PC-9 (cell line): ENCODE measurements around the gene CDK11A. TPM values are rescaled to one million over a fixed set of nuclear protein-coding genes. Genes with fewer than 3 reads are reported as not detected.
"Not testable (repeated sequence)": the region's sequence is repeated elsewhere in the genome, so short reads cannot be mapped to it uniquely, and the experiment has no call there.

Experiments
- BruUV-seq: library from RNA; stranded (reverse); fragments of 400-500 nt; replicated peaks from 2 replicates; lab custom pipeline; 2021; lab: Mats Ljungman, UMichigan
- CTCF ChIA-PET: fragments of 300-600 bp; sonication (Branson Sonifier 250); formaldehyde crosslinking; loops from one replicate; lab custom pipeline; 2022; ENCODE audit warnings: antibody characterized with exemption; lab: Charles Lee
- POLR2A ChIA-PET: fragments of 300-600 bp; sonication (Branson Sonifier 250); formaldehyde crosslinking; loops from one replicate; lab custom pipeline; 2022; ENCODE audit warnings: antibody characterized with exemption; ENCODE audit not compliant: unreplicated experiment; lab: Charles Lee
- DNase-seq, 2 experiments: peaks; one replicate each; pipeline versions ENCODE4 v3.0.0 to v3.0.0-alpha.2; 2015 to 2022; ENCODE audit warnings: mixed read lengths in 1 of 2
- H2AFZ ChIP-seq: fragments of 200-600 bp; sonication (generic); 2 replicates; pipeline ENCODE4 v1.8.1; 2017; ENCODE audit warnings: antibody characterized with exemption
- H3F3A ChIP-seq: fragments of 200-600 bp; sonication (generic); 2 replicates; pipeline ENCODE4 v1.8.1; 2017; ENCODE audit warnings: antibody characterized with exemption, mild to moderate bottlenecking, low read depth; ENCODE audit not compliant: insufficient read depth
- H3K27ac ChIP-seq: fragments of 200-600 bp; sonication (generic); 2 replicates; pipeline ENCODE4 v1.6.1; 2016; ENCODE audit warnings: mixed run types
- H3K27me3 ChIP-seq: fragments of 200-600 bp; sonication (generic); 2 replicates; pipeline ENCODE4 v1.6.1; 2016; ENCODE audit warnings: low read depth, mixed run types; ENCODE audit not compliant: insufficient read depth
- H3K36me3 ChIP-seq: fragments of 200-600 bp; sonication (generic); 2 replicates; pipeline ENCODE4 v1.6.1; 2016; ENCODE audit warnings: low read depth, mixed run types
- H3K4me1 ChIP-seq: fragments of 200-600 bp; sonication (generic); replicated peaks from 2 replicates; pipeline ENCODE4 v1.6.1; 2016; ENCODE audit warnings: mixed run types; ENCODE audit not compliant: insufficient read depth
- H3K4me2 ChIP-seq: fragments of 200-600 bp; sonication (generic); 2 replicates; pipeline ENCODE4 v1.6.1; 2017; ENCODE audit warnings: mixed run types
- H3K4me3 ChIP-seq: fragments of 200-600 bp; sonication (generic); 2 replicates; pipeline ENCODE4 v1.6.1; 2016; ENCODE audit warnings: mixed run types
- H3K79me2 ChIP-seq: fragments of 200-600 bp; sonication (generic); 2 replicates; pipeline ENCODE4 v1.6.1; 2017; ENCODE audit warnings: low read depth, mixed run types
- H3K9me2 ChIP-seq: fragments of 200-600 bp; sonication (generic); 2 replicates; pipeline ENCODE4 v1.8.1; 2017; ENCODE audit warnings: mild to moderate bottlenecking; ENCODE audit not compliant: insufficient read depth
- H3K9me3 ChIP-seq: fragments of 200-600 bp; sonication (generic); 2 replicates; pipeline ENCODE4 v1.8.1; 2016; ENCODE audit warnings: low read depth; ENCODE audit not compliant: insufficient read depth
- H4K20me1 ChIP-seq: fragments of 200-600 bp; sonication (generic); 2 replicates; pipeline ENCODE4 v1.8.1; 2017; ENCODE audit not compliant: insufficient read depth
- EZH2 ChIP-seq: fragments of 200-600 bp; sonication (generic); IDR thresholded peaks from 2 replicates; pipeline ENCODE4 v1.8.0; 2017; ENCODE audit warnings: antibody characterized with exemption, low read depth
- intact Hi-C: fragments of 100-400 bp; cut with micrococcal nuclease; formaldehyde crosslinking; loops from one replicate; pipeline ENCODE4 v1.10.0; 2022; ENCODE audit not compliant: unreplicated experiment
- total RNA-seq: library from RNA; stranded (reverse); gene quantifications from 2 replicates; pipeline ENCODE4 v1.2.3, GENCODE V29; 2021
- TF ChIP-seq, protein P1 (sequence below): fragments of 200-600 bp; sonication (generic); conservative IDR thresholded peaks from 2 replicates; pipeline ENCODE4 v1.6.1; 2017; ENCODE audit warnings: mixed run types, antibody characterized with exemption, mild to moderate bottlenecking, moderate library complexity

The CDK11A gene
- total RNA-seq, 1 experiment from 2014 or later: 42.2 TPM

DNA sequence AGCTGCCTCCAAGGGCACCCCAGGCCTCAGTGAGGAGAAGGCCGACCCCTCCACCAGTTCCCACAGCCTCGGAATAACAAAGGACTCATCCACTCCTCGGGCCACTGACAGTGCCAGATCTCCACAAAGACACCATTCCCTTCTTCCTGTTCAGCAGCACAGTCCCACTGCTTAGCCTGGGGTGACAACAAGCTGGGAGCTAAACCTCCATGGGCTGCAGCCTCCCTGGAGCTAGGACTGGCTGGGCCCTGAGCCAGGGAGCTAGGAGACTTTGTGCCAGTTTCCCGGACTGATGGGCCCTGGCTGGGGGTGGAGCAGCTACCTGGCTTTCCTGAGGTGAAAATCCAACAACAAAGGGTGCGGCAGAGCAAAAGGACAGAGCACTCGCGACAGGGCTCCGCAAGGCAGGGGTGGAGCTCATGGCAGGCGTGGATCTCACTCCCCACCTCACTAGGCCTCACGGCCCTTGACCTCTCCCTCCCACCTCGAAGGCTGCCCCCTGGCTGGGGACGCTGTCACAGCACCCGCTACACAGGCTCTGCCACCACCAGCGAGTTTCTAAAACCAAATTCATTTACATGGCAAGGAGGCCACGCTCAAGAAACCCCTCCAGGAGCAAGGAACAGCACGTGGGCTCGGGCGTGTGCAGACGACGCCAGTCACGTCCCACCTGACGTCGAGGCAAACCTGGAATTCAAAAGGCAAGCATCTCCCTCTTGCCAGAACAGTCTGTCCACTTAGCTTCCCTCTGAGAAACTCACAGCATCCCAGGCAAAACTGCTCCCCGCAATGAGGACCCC, 45.4 kb downstream of the CDK11A start:
- H3K27ac ChIP-seq: no peak overlapping the region

DNA sequence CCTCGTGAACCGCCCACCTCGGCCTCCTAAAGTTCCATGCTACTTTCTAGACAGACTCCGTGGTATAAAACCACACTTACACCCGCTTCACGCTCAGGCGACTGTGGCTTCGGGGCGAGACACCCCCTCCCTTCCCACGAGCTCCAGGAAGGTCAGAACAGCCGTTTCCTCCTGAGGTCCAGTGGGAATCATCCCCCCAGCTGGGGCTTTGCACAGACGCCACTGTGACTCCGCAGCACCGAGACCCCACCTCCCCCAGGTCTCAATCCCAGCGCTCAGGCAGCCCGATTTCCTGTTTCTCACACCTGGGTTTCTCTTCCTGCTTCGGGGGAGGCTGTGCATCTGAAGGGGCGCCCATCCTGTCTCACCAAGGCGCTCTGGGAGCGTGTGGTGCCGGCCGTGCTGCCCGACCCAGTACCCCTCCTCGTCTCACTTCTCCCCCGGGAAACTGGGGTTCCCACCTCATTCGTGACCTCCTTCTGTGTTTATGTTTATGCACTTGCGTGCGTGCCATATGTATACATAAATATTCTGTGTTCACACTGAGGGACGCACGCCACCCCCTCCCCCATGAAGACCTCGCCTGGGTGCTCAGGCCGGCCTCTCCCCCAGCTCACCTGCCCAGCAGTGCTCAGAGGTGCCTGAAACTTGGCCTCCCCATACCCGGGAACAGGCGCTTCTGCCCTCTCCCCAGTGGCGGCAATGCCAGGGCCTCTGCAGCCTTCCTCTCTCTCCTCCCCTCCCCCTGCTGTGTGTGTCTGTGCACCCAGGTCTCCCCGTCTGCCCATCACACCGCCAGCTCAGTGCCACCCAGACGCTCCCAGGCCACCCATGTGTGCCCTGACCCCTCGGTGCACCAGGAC, 46.2 kb downstream of the CDK11A start:
- H3F3A ChIP-seq: no peaks in the 10 kb centered on the region; the same call in 1 of the 2 replicates
- no peak overlapping the region for H3K4me2 ChIP-seq
- H3K9me2 ChIP-seq: no peaks in the 10 kb centered on the region
- ChIA-PET CTCF (no interaction called here), POLR2A (interaction anchor here (0.6 kb wide), 1 partner anchor 326 kb away, joined by 4 read pairs; the partner anchor contains the start of gene CFAP74)
- no peaks in the 10 kb centered on the region for H3K27me3 ChIP-seq
- intact Hi-C loops: no loop called here
- no peaks in the 10 kb centered on the region for H3K36me3 ChIP-seq
- H3K4me1 ChIP-seq: no peaks in the 10 kb centered on the region
- no peak for TF ChIP-seq EZH2
- TF ChIP-seq, protein P1, sequence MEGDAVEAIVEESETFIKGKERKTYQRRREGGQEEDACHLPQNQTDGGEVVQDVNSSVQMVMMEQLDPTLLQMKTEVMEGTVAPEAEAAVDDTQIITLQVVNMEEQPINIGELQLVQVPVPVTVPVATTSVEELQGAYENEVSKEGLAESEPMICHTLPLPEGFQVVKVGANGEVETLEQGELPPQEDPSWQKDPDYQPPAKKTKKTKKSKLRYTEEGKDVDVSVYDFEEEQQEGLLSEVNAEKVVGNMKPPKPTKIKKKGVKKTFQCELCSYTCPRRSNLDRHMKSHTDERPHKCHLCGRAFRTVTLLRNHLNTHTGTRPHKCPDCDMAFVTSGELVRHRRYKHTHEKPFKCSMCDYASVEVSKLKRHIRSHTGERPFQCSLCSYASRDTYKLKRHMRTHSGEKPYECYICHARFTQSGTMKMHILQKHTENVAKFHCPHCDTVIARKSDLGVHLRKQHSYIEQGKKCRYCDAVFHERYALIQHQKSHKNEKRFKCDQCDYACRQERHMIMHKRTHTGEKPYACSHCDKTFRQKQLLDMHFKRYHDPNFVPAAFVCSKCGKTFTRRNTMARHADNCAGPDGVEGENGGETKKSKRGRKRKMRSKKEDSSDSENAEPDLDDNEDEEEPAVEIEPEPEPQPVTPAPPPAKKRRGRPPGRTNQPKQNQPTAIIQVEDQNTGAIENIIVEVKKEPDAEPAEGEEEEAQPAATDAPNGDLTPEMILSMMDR: no peak
- BruUV-seq: no TSS peak
- H3K4me3 ChIP-seq: no peak overlapping the region
- H3K9me3 ChIP-seq: no peaks in the 10 kb centered on the region
- no peaks in the 10 kb centered on the region for H4K20me1 ChIP-seq
- no peak overlapping the region for H3K27ac ChIP-seq
- DNase-seq: no peak
- peaks cover 10% of the 10 kb centered on the region for H3K79me2 ChIP-seq
- no peak overlapping the region for H2AFZ ChIP-seq

More for the DNA sequence above, 45.4 kb downstream of the CDK11A start:
- DNase-seq: peak in 1 of 2 experiments; percentile 11
- ChIA-PET CTCF (interaction anchor here (0.7 kb wide), 1 partner anchor 89 kb away, joined by 6 read pairs; no protein-coding TSS in a partner anchor), POLR2A (interaction anchor here (0.6 kb wide), 1 partner anchor 325 kb away, joined by 4 read pairs; the partner anchor contains the start of gene CFAP74)
- Histone ChIP-seq H3F3A (no peaks in the 10 kb centered on the region; the same call in 1 of the 2 replicates), H2AFZ (no peak overlapping the region), H3K79me2 (peaks cover 15% of the 10 kb centered on the region), H3K9me3 (no peaks in the 10 kb centered on the region), H3K4me2 (no peak overlapping the region), H3K4me1 (no peaks in the 10 kb centered on the region), H3K27me3 (no peaks in the 10 kb centered on the region), H3K4me3 (no peak overlapping the region), H3K36me3 (no peaks in the 10 kb centered on the region), H3K9me2 (no peaks in the 10 kb centered on the region), H4K20me1 (no peaks in the 10 kb centered on the region)
- no TSS peak for BruUV-seq
- TF ChIP-seq EZH2: no peak
- TF ChIP-seq, protein P1: peak; percentile 35; the same call in 1 of the 2 replicates
- intact Hi-C loops: no loop called here

DNA sequence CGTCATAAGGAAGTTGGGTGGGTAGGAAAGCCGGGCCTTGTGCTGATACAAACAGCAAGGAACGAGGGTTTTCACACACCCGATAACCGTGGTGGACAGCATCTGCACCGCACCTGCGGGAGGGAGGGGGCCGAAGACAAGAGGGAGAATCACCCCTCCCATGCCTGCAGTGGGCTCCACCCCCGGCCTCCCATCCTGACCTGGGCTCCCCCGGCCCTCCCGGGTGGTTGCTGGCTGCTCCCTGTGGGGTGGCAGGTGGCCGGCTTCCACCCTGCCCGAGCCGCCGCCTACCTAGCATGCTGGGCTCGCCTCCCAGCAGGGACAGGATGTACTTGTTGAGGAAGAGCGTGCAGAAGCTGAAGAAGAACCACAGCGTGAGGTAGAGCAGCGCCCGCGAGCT, 48.1 kb downstream of the CDK11A start:
- H3K4me2 ChIP-seq, H4K20me1 ChIP-seq, H3K4me3 ChIP-seq, H3K4me1 ChIP-seq, H2AFZ ChIP-seq, H3K27ac ChIP-seq, H3K9me3 ChIP-seq, H3K79me2 ChIP-seq, DNase-seq, CTCF ChIA-PET, H3F3A ChIP-seq, H3K9me2 ChIP-seq, H3K36me3 ChIP-seq, H3K27me3 ChIP-seq, intact Hi-C loops, POLR2A ChIA-PET, BruUV-seq: not testable (repeated sequence)

DNA sequence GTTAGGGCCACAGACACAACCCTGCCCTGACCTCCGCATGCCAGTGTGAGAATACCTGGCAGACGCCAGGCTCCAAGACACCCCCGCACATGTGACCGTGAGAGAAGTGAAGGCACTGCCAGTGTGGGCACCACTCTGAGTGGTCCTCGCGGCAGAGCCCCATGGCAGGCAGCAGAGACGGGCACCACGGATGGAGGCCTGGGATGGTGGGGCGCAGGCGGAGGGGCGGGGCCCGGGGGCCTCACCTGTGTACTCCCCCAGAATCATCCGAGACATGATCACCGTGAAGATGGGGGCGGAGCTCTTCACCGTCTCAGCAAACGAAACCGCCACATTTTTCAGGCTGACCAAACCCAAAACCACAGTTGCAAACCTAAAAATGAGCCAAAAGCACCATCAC, 48.9 kb downstream of the CDK11A start:
- DNase-seq, H3K4me1 ChIP-seq, H3K4me3 ChIP-seq, H3K9me3 ChIP-seq, BruUV-seq, H2AFZ ChIP-seq, H3K4me2 ChIP-seq, H3K9me2 ChIP-seq, intact Hi-C loops, H3K36me3 ChIP-seq, H3K27me3 ChIP-seq, H3F3A ChIP-seq, CTCF ChIA-PET, H3K27ac ChIP-seq, H4K20me1 ChIP-seq, H3K79me2 ChIP-seq, POLR2A ChIA-PET: not testable (repeated sequence)

DNA sequence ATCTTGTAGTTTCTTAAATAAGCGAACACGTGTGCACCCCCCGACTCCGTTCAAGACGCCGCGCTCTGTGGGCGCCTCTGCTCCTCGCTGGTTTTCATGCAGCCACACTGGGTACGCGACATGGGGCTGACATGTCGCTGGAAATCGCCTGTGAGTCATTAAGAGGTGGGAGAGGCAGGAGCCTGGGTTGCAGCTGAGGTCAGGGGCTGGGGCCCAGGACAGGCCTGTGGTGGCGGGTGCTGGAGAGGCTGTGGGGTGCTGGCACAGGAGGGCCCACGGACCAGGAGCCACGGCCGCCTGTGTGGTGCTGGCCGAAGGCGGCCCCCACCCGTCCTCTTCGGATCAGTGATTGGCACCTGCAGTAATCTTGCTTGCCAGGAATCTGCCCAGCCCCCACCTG, 49.4 kb downstream of the CDK11A start:
- intact Hi-C loops, H3K4me1 ChIP-seq, H3K9me2 ChIP-seq, H3F3A ChIP-seq, H2AFZ ChIP-seq, CTCF ChIA-PET, BruUV-seq, H3K4me3 ChIP-seq, H3K27me3 ChIP-seq, H3K27ac ChIP-seq, H3K4me2 ChIP-seq, POLR2A ChIA-PET, DNase-seq, H3K79me2 ChIP-seq, H3K36me3 ChIP-seq, H4K20me1 ChIP-seq, H3K9me3 ChIP-seq: not testable (repeated sequence)
